ENCODE measurements around the gene SCAPER. TPM values are rescaled to one million over a fixed set of nuclear protein-coding genes. Genes with fewer than 3 reads are reported as not detected.

The SCAPER gene
- total and polyA plus RNA-seq, 10 of the 15 experiments (the other 5 are each of a cell fraction or from before 2014, with no cell fraction given): 1.0 to 7.7 (median 3.9) TPM

DNA sequence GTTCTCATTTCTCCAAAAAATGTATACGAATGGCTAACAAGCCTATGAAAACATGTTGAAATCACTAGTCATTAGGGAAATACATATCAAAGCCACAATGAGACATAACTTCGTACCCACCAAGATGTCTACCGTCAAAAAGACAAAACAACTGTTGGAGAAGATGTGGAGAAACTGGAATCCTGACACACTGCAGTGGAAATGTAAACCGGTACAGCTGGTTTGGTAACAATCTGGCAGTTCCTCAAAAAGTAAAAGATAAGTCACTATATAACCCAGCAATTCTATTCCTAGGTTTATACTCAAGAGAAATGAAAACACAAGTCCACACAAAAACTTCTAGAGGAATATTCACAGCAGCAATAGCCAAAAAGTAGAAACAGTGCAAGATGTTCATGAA lies 7.0 kb downstream of the SCAPER start:
- CTCF ChIA-PET: no interaction called here
- no peaks in the 10 kb centered on the region for H3K36me3 ChIP-seq (ENCODE audit: control insufficient read depth in 2 of 2, insufficient read depth in 2 of 2, low read length in 1 of 2)
- SMC1A ChIA-PET (ENCODE audit: uncharacterized antibody, unreplicated experiment): no interaction called here
- no peak overlapping the region for H3K27ac ChIP-seq (ENCODE audit: control insufficient read depth, insufficient read depth)
- peaks cover 11% of the 10 kb centered on the region; the same call in 1 of the 2 replicates for H3K4me1 ChIP-seq (ENCODE audit: control insufficient read depth, insufficient read depth, low read length)
- no peak overlapping the region for H2AFZ ChIP-seq (ENCODE audit: control insufficient read depth, low read depth, low read length)
- no peaks in the 10 kb centered on the region; the same call in none of the 2 replicates for H3K79me2 ChIP-seq (ENCODE audit: control insufficient read depth, insufficient read depth, low read length)
- peaks cover 4% of the 10 kb centered on the region for H3K9me3 ChIP-seq (replicated peaks; ENCODE audit: control insufficient read depth, insufficient read depth, low read length)
- no peaks in the 10 kb centered on the region for H3K27me3 ChIP-seq (replicated peaks in 1 of 2; ENCODE audit: control insufficient read depth in 2 of 2, insufficient read depth in 2 of 2, low read length in 1 of 2)
- no peak for ATAC-seq
- H3K4me3 ChIP-seq: no peak overlapping the region
- in situ Hi-C loops (cut with MboI) (no loop called here), intact Hi-C loops (cut with micrococcal nuclease; ENCODE audit: unreplicated experiment) (no loop called here)
- no peak for FAIRE-seq
- RAD21 ChIA-PET (ENCODE audit: unreplicated experiment): no interaction called here
- no peak overlapping the region for H3K9ac ChIP-seq (ENCODE audit: control insufficient read depth, insufficient read depth, low read length)
- no peak overlapping the region for H3K4me2 ChIP-seq (ENCODE audit: control insufficient read depth, insufficient read depth)
- no TSS peak for BruUV-seq (replicated peaks)
- DNase-seq (ENCODE audit: low read depth, low spot score): no peak
- no peaks in the 10 kb centered on the region for H4K20me1 ChIP-seq (ENCODE audit: control insufficient read depth, insufficient read depth)
- POLR2A ChIA-PET: no interaction called here
- 98% methylated on average over 4 of the region's 4 CpGs for WGBS (ENCODE audit: insufficient coverage, insufficient replicate concordance, low lambda C conversion rate, missing lambda C conversion rate)
- TF ChIP-seq SRF (IDR thresholded peaks at IDR 0.05; ENCODE audit: low read depth in 2 of 2, low read length in 2 of 2): no peak
- TF ChIP-seq ZBED1 (IDR thresholded peaks at IDR 0.05; ENCODE audit: borderline replicate concordance): no peak
- TF ChIP-seq ZBTB4 (CRISPR knock-in tag; IDR thresholded peaks at IDR 0.05): no peak
- TF ChIP-seq POLR2AphosphoS2 (IDR thresholded peaks at IDR 0.05; ENCODE audit: low read depth, low read length): no peak

- Histone ChIP-seq H3K79me2 (ENCODE audit: control insufficient read depth, insufficient read depth, low read length) (no peaks in the 10 kb centered on the region; the same call in 1 of the 2 replicates), H3K4me1 (ENCODE audit: control insufficient read depth, insufficient read depth, low read length) (peaks cover 8% of the 10 kb centered on the region; the same call in 1 of the 2 replicates), H3K4me2 (ENCODE audit: control insufficient read depth, insufficient read depth) (peak overlapping the region; percentile 3; the same call in 1 of the 2 replicates), H3K4me3 (no peak overlapping the region), H3K27me3 (replicated peaks in 1 of 2; ENCODE audit: control insufficient read depth in 2 of 2, insufficient read depth in 2 of 2, low read length in 1 of 2) (no peaks in the 10 kb centered on the region), H4K20me1 (ENCODE audit: control insufficient read depth, insufficient read depth) (no peaks in the 10 kb centered on the region), H3K9me3 (replicated peaks; ENCODE audit: control insufficient read depth, insufficient read depth, low read length) (peaks cover 4% of the 10 kb centered on the region), H3K36me3 (ENCODE audit: control insufficient read depth in 2 of 2, insufficient read depth in 2 of 2, low read length in 1 of 2) (no peaks in the 10 kb centered on the region), H2AFZ (ENCODE audit: control insufficient read depth, low read depth, low read length) (no peak overlapping the region), H3K27ac (ENCODE audit: control insufficient read depth, insufficient read depth) (no peak overlapping the region), H3K9ac (ENCODE audit: control insufficient read depth, insufficient read depth, low read length) (no peak overlapping the region)
- in situ Hi-C loops (cut with MboI) (no loop called here), intact Hi-C loops (cut with micrococcal nuclease; ENCODE audit: unreplicated experiment) (no loop called here)
- WGBS (ENCODE audit: insufficient coverage, insufficient replicate concordance, low lambda C conversion rate, missing lambda C conversion rate): 100% methylated on average over 2 of the region's 2 CpGs
- CTCF ChIA-PET: interaction anchor here (1.6 kb wide), 1 partner anchor 10 kb away, joined by 5 read pairs; no protein-coding TSS in a partner anchor
- FAIRE-seq (no peak), DNase-seq (ENCODE audit: low read depth, low spot score) (no peak), ATAC-seq (no peak)
- SMC1A ChIA-PET (ENCODE audit: uncharacterized antibody, unreplicated experiment): no interaction called here
- BruUV-seq (replicated peaks): no TSS peak
- POLR2A ChIA-PET: no interaction called here
- RAD21 ChIA-PET (ENCODE audit: unreplicated experiment): no interaction called here
- TF ChIP-seq RCOR1 (conservative IDR thresholded peaks at IDR 0.05; ENCODE audit: low read depth, low read length): no peak
- no peak for TF ChIP-seq PKNOX1 (IDR thresholded peaks at IDR 0.05)
- TF ChIP-seq MEF2A (IDR thresholded peaks at IDR 0.05; ENCODE audit: insufficient read depth, low read depth, low read length): no peak
- no peak for TF ChIP-seq SKIL (IDR thresholded peaks at IDR 0.05; ENCODE audit: low read depth, poor library complexity, severe bottlenecking)
- no peak for TF ChIP-seq BRCA1 (IDR thresholded peaks at IDR 0.05; ENCODE audit: low read depth, low read length)
- no peak for TF ChIP-seq SMC3 (IDR thresholded peaks at IDR 0.05; ENCODE audit: borderline replicate concordance, low read length)
- no peak for TF ChIP-seq NFXL1 (IDR thresholded peaks at IDR 0.05; ENCODE audit: borderline replicate concordance)
- no peak for TF ChIP-seq DPF2 (IDR thresholded peaks at IDR 0.05)
Measured at GRCh38 chr15:76894174-76894573, 11.0 kb downstream of the SCAPER start.

Measured in GM12878 (cell line).